ENCODE data around the gene PPIG. TPM values are rescaled to one million over a fixed set of nuclear protein-coding genes. Genes with fewer than 3 reads are reported as not detected.

Gene PPIG
- total and polyA plus RNA-seq, 9 of the 15 experiments (the other 6 are each of a cell fraction or from before 2014, with no cell fraction given) = 52.5 to 166 (median 124) TPM

GRCh38 chr2:169664978-169665930 is 81.1 kb downstream of the PPIG start (continued):
- peak; percentile 60 for TF ChIP-seq BHLHE40 (IDR thresholded peaks at IDR 0.05; ENCODE audit: low read length)
- peak; percentile 52 for TF ChIP-seq FOSL1 (tag; conservative IDR thresholded peaks at IDR 0.05)
- no peak for TF ChIP-seq SMAD2 (IDR thresholded peaks at IDR 0.05; ENCODE audit: low read depth, low read length)
- peak; percentile 53; the same call in 1 of the 2 replicates for TF ChIP-seq SMAD4 (CRISPR knock-in tag; conservative IDR thresholded peaks at IDR 0.05)
- TF ChIP-seq CBFA2T3 (IDR thresholded peaks at IDR 0.05) = peak; percentile 92
- no peak for TF ChIP-seq SMAD1 (IDR thresholded peaks at IDR 0.05; ENCODE audit: low read depth, low read length, partially characterized antibody)
- peak; percentile 23 for TF ChIP-seq BRD9 (IDR thresholded peaks at IDR 0.05; ENCODE audit: low read depth, partially characterized antibody)
- TF ChIP-seq NFE2L1 (tag; IDR thresholded peaks at IDR 0.05; ENCODE audit: borderline replicate concordance, low read depth) = no peak
- 0 out of 2 replicates have a peak, but pooled peaks have one; percentile 59 for TF ChIP-seq SMAD3 (CRISPR knock-in tag; conservative IDR thresholded peaks at IDR 0.05)
- TF ChIP-seq ELK3 (CRISPR knock-in tag; IDR thresholded peaks at IDR 0.05) = no peak
- TF ChIP-seq KAT2B (IDR thresholded peaks at IDR 0.05; ENCODE audit: low read depth, low read length) = no peak
- TF ChIP-seq TFAM (CRISPR knock-in tag; conservative IDR thresholded peaks at IDR 0.05) = no peak
- no peak for TF ChIP-seq NUFIP1 (IDR thresholded peaks at IDR 0.05; ENCODE audit: partially characterized antibody)
- TF ChIP-seq UBTF (IDR thresholded peaks at IDR 0.05; ENCODE audit: borderline replicate concordance in 1 of 2, low read depth in 2 of 2, low read length in 2 of 2) = 0 out of 4 replicates have a peak, but pooled peaks of 1 of the 2 experiments have one; percentile 58
- peak; percentile 51; the same call in 1 of the 2 replicates for TF ChIP-seq ZNF589 (CRISPR knock-in tag; IDR thresholded peaks at IDR 0.05; ENCODE audit: low read depth)
- peak; percentile 16; the same call in 1 of the 2 replicates for TF ChIP-seq JUN (IDR thresholded peaks at IDR 0.05; ENCODE audit: borderline replicate concordance, low read depth, low read length)
- no peak for TF ChIP-seq JUN (CRISPR knock-in tag; IDR thresholded peaks at IDR 0.05; ENCODE audit: borderline replicate concordance)
- TF ChIP-seq CBX1 (IDR thresholded peaks at IDR 0.05; ENCODE audit: low read depth) = 0 out of 2 replicates have a peak, but pooled peaks have one; percentile 53
- no peak for TF ChIP-seq PATZ1 (CRISPR knock-in tag; IDR thresholded peaks at IDR 0.05; ENCODE audit: borderline replicate concordance)
- TF ChIP-seq NR3C1 (CRISPR knock-in tag; IDR thresholded peaks at IDR 0.05) = no peak
- peak; percentile 98 for TF ChIP-seq ARID1B (IDR thresholded peaks at IDR 0.05)
- TF ChIP-seq HMG20B (CRISPR knock-in tag; IDR thresholded peaks at IDR 0.05) = no peak
